ENCODE measurements around the gene KATNB1. TPM values are rescaled to one million over a fixed set of nuclear protein-coding genes. Genes with fewer than 3 reads are reported as not detected.
A peak's percentile ranks its signal among the peaks of the same experiment; 100 is the strongest.

The KATNB1 gene
- total and polyA plus RNA-seq, 2 of the 8 experiments (the other 6 are each of a cell fraction or from before 2014, with no cell fraction given): 50.2 to 60.4 TPM

DNA sequence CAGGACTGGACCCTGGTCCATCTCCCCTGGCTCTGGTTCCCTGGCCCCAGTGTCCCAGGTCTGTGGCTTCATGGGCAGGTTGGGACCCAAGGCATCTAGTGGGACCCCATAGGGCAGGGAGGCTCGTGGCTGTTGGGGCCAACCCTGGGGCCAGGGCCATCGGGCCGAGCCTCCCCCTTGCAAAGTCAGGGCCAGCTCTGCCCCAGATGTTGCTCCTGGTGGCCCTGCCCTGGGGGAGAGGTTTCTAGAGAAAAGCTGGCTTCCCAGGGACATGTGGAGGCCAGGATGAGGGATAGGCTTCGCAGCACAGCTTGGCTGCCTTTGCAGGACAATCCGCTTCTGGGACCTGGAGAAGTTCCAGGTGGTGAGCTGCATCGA lies 16.6 kb downstream of the KATNB1 start:
- Histone ChIP-seq H2AFZ (ENCODE audit: low read length) (no peak overlapping the region), H2BK15ac (ENCODE audit: low read length) (no peak overlapping the region), H2BK5ac (ENCODE audit: low read depth, low read length) (no peak overlapping the region), H3K27ac (ENCODE audit: low read depth, low read length) (no peak overlapping the region), H2BK120ac (replicated peaks; ENCODE audit: low read depth, low read length) (no peak overlapping the region), H3K4ac (replicated peaks; ENCODE audit: insufficient read length, low read depth, low read length) (no peak overlapping the region), H2BK12ac (ENCODE audit: low read depth, low read length) (no peak overlapping the region), H3K14ac (ENCODE audit: insufficient read length) (no peak overlapping the region), H3K23ac (ENCODE audit: insufficient read length) (no peak overlapping the region), H3K36me3 (ENCODE audit: control insufficient read depth in 2 of 4, insufficient read depth in 4 of 4, low read length in 3 of 4) (peaks cover 0 to 12% (median 7%) of the 10 kb centered on the region in 4 experiments; a peak in 6 of 8 replicates), H4K91ac (replicated peaks; ENCODE audit: insufficient read length, low read length) (no peak overlapping the region), H4K20me1 (replicated peaks in 1 of 2; ENCODE audit: control insufficient read depth in 1 of 2, insufficient read depth in 2 of 2, low read length in 2 of 2) (peaks cover 0 to 4% of the 10 kb centered on the region in 2 experiments), H3K4me1 (replicated peaks in 1 of 4; ENCODE audit: control insufficient read depth in 3 of 4, insufficient read depth in 4 of 4, low read length in 3 of 4) (no peaks in the 10 kb centered on the region), H3K9me3 (ENCODE audit: insufficient read depth in 2 of 2, low read depth in 1 of 2, low read length in 1 of 2) (no peaks in the 10 kb centered on the region), H3K79me1 (ENCODE audit: low read depth, low read length) (no peaks in the 10 kb centered on the region), H2AK5ac (ENCODE audit: low read depth, low read length) (no peak overlapping the region), H3K4me2 (ENCODE audit: insufficient read depth in 1 of 2, low read depth in 2 of 2, low read length in 2 of 2) (no peak overlapping the region), H3K4me3 (ENCODE audit: extremely low read depth in 1 of 4, insufficient read depth in 2 of 4, low read depth in 3 of 4, low read length in 4 of 4) (no peak overlapping the region), H4K5ac (ENCODE audit: insufficient read length, low read depth, low read length) (no peak overlapping the region), H3K23me2 (ENCODE audit: low read depth, low read length) (no peaks in the 10 kb centered on the region), H3K18ac (ENCODE audit: extremely low read depth, low read length) (no peak overlapping the region), H3K56ac (replicated peaks; ENCODE audit: insufficient read length, low read depth, low read length) (no peak overlapping the region), H3K79me2 (ENCODE audit: control insufficient read depth in 1 of 2, insufficient read depth in 2 of 2, low read length in 2 of 2) (no peaks in the 10 kb centered on the region), H2BK20ac (ENCODE audit: low read length) (no peak overlapping the region), H3K27me3 (replicated peaks in 1 of 4; ENCODE audit: control insufficient read depth in 3 of 4, extremely low read depth in 1 of 4, insufficient read depth in 3 of 4, low read length in 3 of 4) (no peaks in the 10 kb centered on the region), H3K9ac (replicated peaks in 1 of 4; ENCODE audit: extremely low read depth in 1 of 4, low read depth in 3 of 4, low read length in 3 of 4) (no peak overlapping the region), H4K8ac (ENCODE audit: extremely low read depth, insufficient read depth, low read length) (no peak overlapping the region)
- ChIA-PET POLR2A (ENCODE audit: partially characterized antibody) (interaction anchor here (1.5 to 2.0 kb wide), 2 partner anchors 8 to 16 kb away, joined by 3 to 5 read pairs; no protein-coding TSS in a partner anchor), CTCF (ENCODE audit: partially characterized antibody) (interaction anchor here (0.7 to 1.6 kb wide), 9 partner anchors 12 to 177 kb away, joined by 3 to 6 read pairs (median 4); no protein-coding TSS in a partner anchor)
- DNase-seq (ENCODE audit: low read depth in 1 of 2, low spot score in 2 of 2) (peak in 1 of 2 experiments; percentile 39), FAIRE-seq (no peak)
- WGBS, 2 experiments (ENCODE audit: extremely low coverage in 1 of 2, insufficient coverage in 1 of 2, insufficient read length in 1 of 2, insufficient replicate concordance in 2 of 2, low coverage in 1 of 2, low lambda C conversion rate in 2 of 2, missing lambda C conversion rate in 1 of 2): 91% methylated on average over 6 of the region's 6 CpGs; no CpG with 5 or more reads in 1 of the 2 experiments
- TF ChIP-seq HDAC2 (IDR thresholded peaks at IDR 0.05; ENCODE audit: borderline replicate concordance in 1 of 2, low read depth in 2 of 2, low read length in 2 of 2) (no peak), KDM1A (IDR thresholded peaks at IDR 0.05; ENCODE audit: borderline replicate concordance, low read length) (no peak), CTCF (IDR thresholded peaks at IDR 0.05; ENCODE audit: control extremely low read depth in 1 of 3, insufficient read depth in 1 of 3, low read depth in 1 of 3, low read length in 3 of 3) (no peak), RFX5 (IDR thresholded peaks at IDR 0.05; ENCODE audit: borderline replicate concordance, low read depth, low read length) (no peak), CHD1 (IDR thresholded peaks at IDR 0.05; ENCODE audit: low read depth, low read length) (no peak), EP300 (IDR thresholded peaks at IDR 0.05; ENCODE audit: borderline replicate concordance in 1 of 2, low read depth in 2 of 2, low read length in 2 of 2) (no peak), POLR2AphosphoS5 (IDR thresholded peaks at IDR 0.05; ENCODE audit: low read depth, low read length) (no peak), TBP (IDR thresholded peaks at IDR 0.05; ENCODE audit: low read depth, low read length) (no peak), ASH2L (IDR thresholded peaks at IDR 0.05; ENCODE audit: low read length) (no peak), HDAC6 (IDR thresholded peaks at IDR 0.05; ENCODE audit: low read depth, low read length) (no peak), GABPA (IDR thresholded peaks at IDR 0.05; ENCODE audit: borderline replicate concordance, insufficient read depth, low read length) (no peak)

Data from H1 (cell line).